Measurements from ENCODE around the gene FNTB.

DNA sequence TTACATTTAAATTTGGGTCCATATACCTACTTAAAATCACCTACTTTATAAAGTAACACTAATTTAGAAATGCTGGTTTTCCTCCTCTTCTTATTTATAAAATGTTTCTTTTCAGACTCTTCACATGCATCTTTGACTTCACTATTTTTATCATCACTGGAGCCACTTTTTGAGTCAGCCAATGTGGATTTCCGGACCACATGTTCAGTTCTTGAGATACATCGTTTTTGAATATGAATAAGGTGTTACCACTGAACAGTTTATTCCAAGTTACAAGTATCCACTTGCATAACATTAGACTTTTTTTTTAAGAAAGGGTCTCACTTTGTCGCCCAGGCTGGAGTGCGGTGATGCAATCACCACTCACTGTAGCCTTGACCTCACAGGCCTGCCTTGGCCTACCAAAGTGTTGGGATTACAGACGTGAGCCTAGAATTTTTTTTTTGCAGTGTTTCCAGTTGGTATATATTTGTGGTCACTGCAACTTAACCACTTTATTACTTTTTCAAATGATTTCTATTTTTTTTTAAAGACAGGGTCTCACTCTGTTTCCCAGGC lies 5.7 kb downstream of the FNTB start:
- TF ChIP-seq, protein P1, sequence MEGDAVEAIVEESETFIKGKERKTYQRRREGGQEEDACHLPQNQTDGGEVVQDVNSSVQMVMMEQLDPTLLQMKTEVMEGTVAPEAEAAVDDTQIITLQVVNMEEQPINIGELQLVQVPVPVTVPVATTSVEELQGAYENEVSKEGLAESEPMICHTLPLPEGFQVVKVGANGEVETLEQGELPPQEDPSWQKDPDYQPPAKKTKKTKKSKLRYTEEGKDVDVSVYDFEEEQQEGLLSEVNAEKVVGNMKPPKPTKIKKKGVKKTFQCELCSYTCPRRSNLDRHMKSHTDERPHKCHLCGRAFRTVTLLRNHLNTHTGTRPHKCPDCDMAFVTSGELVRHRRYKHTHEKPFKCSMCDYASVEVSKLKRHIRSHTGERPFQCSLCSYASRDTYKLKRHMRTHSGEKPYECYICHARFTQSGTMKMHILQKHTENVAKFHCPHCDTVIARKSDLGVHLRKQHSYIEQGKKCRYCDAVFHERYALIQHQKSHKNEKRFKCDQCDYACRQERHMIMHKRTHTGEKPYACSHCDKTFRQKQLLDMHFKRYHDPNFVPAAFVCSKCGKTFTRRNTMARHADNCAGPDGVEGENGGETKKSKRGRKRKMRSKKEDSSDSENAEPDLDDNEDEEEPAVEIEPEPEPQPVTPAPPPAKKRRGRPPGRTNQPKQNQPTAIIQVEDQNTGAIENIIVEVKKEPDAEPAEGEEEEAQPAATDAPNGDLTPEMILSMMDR (conservative IDR thresholded peaks at IDR 0.05; ENCODE audit: low read depth in 2 of 2) = no peak
- no peak for TF ChIP-seq EZH2 (IDR thresholded peaks at IDR 0.05; ENCODE audit: low read depth, unreplicated experiment)
- TF ChIP-seq POLR2AphosphoS5 (IDR thresholded peaks at IDR 0.05; ENCODE audit: low read depth) = no peak
- TF ChIP-seq EZH2phosphoT487 (IDR thresholded peaks at IDR 0.05; ENCODE audit: unreplicated experiment) = no peak

Data from GM23338 (cell line).